ENCODE data around the gene SAP30BP.

DNA sequence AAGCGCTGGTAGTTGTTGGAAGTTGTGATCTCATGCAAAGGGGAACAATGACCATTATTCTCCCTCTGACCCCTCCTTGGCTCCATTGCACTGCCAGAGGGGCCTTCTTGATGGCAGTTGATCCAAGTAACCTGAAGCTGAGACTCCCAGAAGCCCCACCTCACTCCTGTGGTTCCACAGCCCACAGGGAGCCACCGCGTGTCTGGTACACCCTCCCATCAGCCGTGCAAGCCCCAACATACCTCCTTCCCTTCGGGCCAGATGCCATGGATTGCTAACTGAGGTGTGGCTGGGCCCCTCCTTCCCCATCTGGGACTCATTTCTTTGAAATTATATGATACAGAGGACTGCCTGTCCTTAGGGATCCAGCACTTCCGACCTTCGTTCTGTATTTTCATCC is 17.8 kb downstream of the SAP30BP start:
- TF ChIP-seq ZNF565 (CRISPR knock-in tag; conservative IDR thresholded peaks at IDR 0.05; ENCODE audit: low read depth): no peak
- TF ChIP-seq ZC3H10 (CRISPR knock-in tag; IDR thresholded peaks at IDR 0.05): no peak
- TF ChIP-seq, protein P1, sequence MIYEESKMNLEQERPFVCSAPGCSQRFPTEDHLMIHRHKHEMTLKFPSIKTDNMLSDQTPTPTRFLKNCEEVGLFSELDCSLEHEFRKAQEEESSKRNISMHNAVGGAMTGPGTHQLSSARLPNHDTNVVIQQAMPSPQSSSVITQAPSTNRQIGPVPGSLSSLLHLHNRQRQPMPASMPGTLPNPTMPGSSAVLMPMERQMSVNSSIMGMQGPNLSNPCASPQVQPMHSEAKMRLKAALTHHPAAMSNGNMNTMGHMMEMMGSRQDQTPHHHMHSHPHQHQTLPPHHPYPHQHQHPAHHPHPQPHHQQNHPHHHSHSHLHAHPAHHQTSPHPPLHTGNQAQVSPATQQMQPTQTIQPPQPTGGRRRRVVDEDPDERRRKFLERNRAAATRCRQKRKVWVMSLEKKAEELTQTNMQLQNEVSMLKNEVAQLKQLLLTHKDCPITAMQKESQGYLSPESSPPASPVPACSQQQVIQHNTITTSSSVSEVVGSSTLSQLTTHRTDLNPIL (CRISPR knock-in tag; IDR thresholded peaks at IDR 0.05; ENCODE audit: low read depth): no peak
- TF ChIP-seq PATZ1 (CRISPR knock-in tag; IDR thresholded peaks at IDR 0.05; ENCODE audit: borderline replicate concordance): no peak
- no peak for TF ChIP-seq GLIS3 (CRISPR knock-in tag; IDR thresholded peaks at IDR 0.05)
- TF ChIP-seq TCF4 (CRISPR knock-in tag; IDR thresholded peaks at IDR 0.05; ENCODE audit: borderline replicate concordance): no peak
- no peak for TF ChIP-seq ESRRG (CRISPR knock-in tag; IDR thresholded peaks at IDR 0.05)
- no peak for TF ChIP-seq ZFP30 (CRISPR knock-in tag; IDR thresholded peaks at IDR 0.05)
